Left ventricle myocardium inferior (tissue), 1 donor: Measurements from ENCODE around the gene MAEL. TPM values are rescaled to one million over a fixed set of nuclear protein-coding genes. Genes with fewer than 3 reads are reported as not detected.

Experiments used
- DNase-seq: peaks from one replicate; pipeline ENCODE4 v3.0.0-alpha.2; 2020
- H3K27ac ChIP-seq: fragments of 200-600 bp; replicated peaks from 2 replicates; pipeline ENCODE4 v1.8.0; 2021
- H3K27me3 ChIP-seq: fragments of 200-600 bp; 2 replicates; pipeline ENCODE4 v1.8.0; 2021; ENCODE audit warnings: low read depth
- H3K36me3 ChIP-seq: fragments of 200-600 bp; 2 replicates; pipeline ENCODE4 v1.8.0; 2021
- H3K4me1 ChIP-seq: fragments of 200-600 bp; 2 replicates; pipeline ENCODE4 v1.8.0; 2021
- H3K4me3 ChIP-seq: fragments of 200-600 bp; 2 replicates; pipeline ENCODE4 v1.8.0; 2021; ENCODE audit warnings: mild to moderate bottlenecking, moderate library complexity
- H3K9me3 ChIP-seq: fragments of 200-600 bp; replicated peaks from 2 replicates; pipeline ENCODE4 v1.8.0; 2021
- CTCF ChIP-seq: fragments of 200-600 bp; IDR thresholded peaks from 2 replicates; pipeline ENCODE4 v1.8.0; 2021; ENCODE audit warnings: antibody characterized with exemption, mild to moderate bottlenecking, borderline replicate concordance
- intact Hi-C: fragments of 100-400 bp; cut with micrococcal nuclease; formaldehyde crosslinking; loops from one replicate; pipeline ENCODE4 v1.11.0; 2022
- total RNA-seq: library from RNA; stranded (reverse); fragmentation: NEBNext Ultra II Directional; extraction: Animal tissue kit (Norgen Biotek cat#: 25700); gene quantifications from one replicate; pipeline ENCODE4 v1.2.1, GENCODE V29; 2021
- donor health status: DM: no; HTN: yes; CAD: no; lungs with severe emphysema.

Gene MAEL
- total RNA-seq, 1 donor from 2014 or later: 1.4 TPM

GRCh38 chr1:166980383-166980782, 8.7 kb upstream of the MAEL start:
- no peak overlapping the region for H3K4me3 ChIP-seq
- TF ChIP-seq CTCF: no peak
- peaks cover 10% of the 10 kb centered on the region for H3K4me1 ChIP-seq
- no peaks in the 10 kb centered on the region for H3K9me3 ChIP-seq
- no peak for DNase-seq
- intact Hi-C loops: no loop called here
- no peak overlapping the region for H3K27ac ChIP-seq
- H3K36me3 ChIP-seq: no peaks in the 10 kb centered on the region
- peaks cover 31% of the 10 kb centered on the region for H3K27me3 ChIP-seq

GRCh38 chr1:166980818-166981217, 8.3 kb upstream of the MAEL start:
- H3K27ac ChIP-seq: no peak overlapping the region
- H3K36me3 ChIP-seq: no peaks in the 10 kb centered on the region
- no peaks in the 10 kb centered on the region for H3K9me3 ChIP-seq
- peaks cover 27% of the 10 kb centered on the region for H3K27me3 ChIP-seq
- DNase-seq: no peak
- intact Hi-C loops: no loop called here
- TF ChIP-seq CTCF: no peak
- no peak overlapping the region for H3K4me3 ChIP-seq
- H3K4me1 ChIP-seq: peaks cover 7% of the 10 kb centered on the region

- intact Hi-C loops: no loop called here
- no peak for DNase-seq
- peaks cover 20% of the 10 kb centered on the region for H3K27me3 ChIP-seq
- no peak for TF ChIP-seq CTCF
- no peak overlapping the region for H3K4me3 ChIP-seq
- H3K4me1 ChIP-seq: no peaks in the 10 kb centered on the region
- H3K9me3 ChIP-seq: no peaks in the 10 kb centered on the region
- no peak overlapping the region for H3K27ac ChIP-seq
- no peaks in the 10 kb centered on the region for H3K36me3 ChIP-seq
Measured at GRCh38 chr1:166981589-166981988, 7.5 kb upstream of the MAEL start.

- Histone ChIP-seq H3K27ac (no peak overlapping the region), H3K4me1 (no peaks in the 10 kb centered on the region), H3K9me3 (peaks cover 9% of the 10 kb centered on the region), H3K36me3 (no peaks in the 10 kb centered on the region), H3K4me3 (no peak overlapping the region), H3K27me3 (peaks cover 26% of the 10 kb centered on the region)
- no peak for DNase-seq
- intact Hi-C loops: no loop called here
- TF ChIP-seq CTCF: no peak
Measured at GRCh38 chr1:166999075-166999474, 10.0 kb downstream of the MAEL start.

GRCh38 chr1:166999500-167000055, 10.5 kb downstream of the MAEL start:
- DNase-seq: no peak
- Histone ChIP-seq H3K4me1 (no peaks in the 10 kb centered on the region), H3K36me3 (no peaks in the 10 kb centered on the region), H3K9me3 (peaks cover 9% of the 10 kb centered on the region), H3K27ac (no peak overlapping the region), H3K4me3 (no peak overlapping the region), H3K27me3 (peaks cover 26% of the 10 kb centered on the region)
- intact Hi-C loops: no loop called here
- no peak for TF ChIP-seq CTCF

- Histone ChIP-seq H3K36me3 (no peaks in the 10 kb centered on the region), H3K27ac (no peak overlapping the region), H3K27me3 (peaks cover 20% of the 10 kb centered on the region), H3K4me1 (no peaks in the 10 kb centered on the region), H3K4me3 (no peak overlapping the region), H3K9me3 (peaks cover 9% of the 10 kb centered on the region)
- no peak for DNase-seq
- no peak for TF ChIP-seq CTCF
- intact Hi-C loops: no loop called here
Measured at GRCh38 chr1:167000546-167000945, 11.5 kb downstream of the MAEL start.
